Right hindlimb (tissue), 1 donor: ENCODE data around the gene ARL4D.

Experiments used
- DNase-seq: peaks from one replicate; pipeline ENCODE4 v3.0.0-alpha.2; 2018

The ARL4D gene

GRCh38 chr17:43430936-43431713 is 32.3 kb downstream of the ARL4D start:
- DNase-seq = no peak

GRCh38 chr17:43431714-43432523 is 33.1 kb downstream of the ARL4D start:
- peak; percentile 65 for DNase-seq

- DNase-seq = no peak
Measured at GRCh38 chr17:43434902-43435319, 36.1 kb downstream of the ARL4D start.

- no peak for DNase-seq
Measured at GRCh38 chr17:43437756-43438155, 39.0 kb downstream of the ARL4D start.

- no peak for DNase-seq
Measured at GRCh38 chr17:43438626-43439025, 39.8 kb downstream of the ARL4D start.

- DNase-seq = no peak
Measured at GRCh38 chr17:43439041-43439440, 40.2 kb downstream of the ARL4D start.

- no peak for DNase-seq
Measured at GRCh38 chr17:43442711-43443110, 43.9 kb downstream of the ARL4D start.

- DNase-seq = no peak
Measured at GRCh38 chr17:43443381-43443780, 44.6 kb downstream of the ARL4D start.

GRCh38 chr17:43444223-43445008 is 45.6 kb downstream of the ARL4D start:
- no peak for DNase-seq

- DNase-seq = no peak
Measured at GRCh38 chr17:43445009-43445589, 46.3 kb downstream of the ARL4D start.

- DNase-seq = no peak
Measured at GRCh38 chr17:43446773-43447172, 48.0 kb downstream of the ARL4D start.

GRCh38 chr17:43448720-43449469 is 50.1 kb downstream of the ARL4D start:
- DNase-seq = no peak

- no peak for DNase-seq
Measured at GRCh38 chr17:43449470-43450248, 50.9 kb downstream of the ARL4D start.
